ENCODE results near the gene CFAP73. TPM values are rescaled to one million over a fixed set of nuclear protein-coding genes. Genes with fewer than 3 reads are reported as not detected.

Gene CFAP73
- polyA plus RNA-seq, 3 donors: 0.83 to 1.2 (median 1.1) TPM

DNA sequence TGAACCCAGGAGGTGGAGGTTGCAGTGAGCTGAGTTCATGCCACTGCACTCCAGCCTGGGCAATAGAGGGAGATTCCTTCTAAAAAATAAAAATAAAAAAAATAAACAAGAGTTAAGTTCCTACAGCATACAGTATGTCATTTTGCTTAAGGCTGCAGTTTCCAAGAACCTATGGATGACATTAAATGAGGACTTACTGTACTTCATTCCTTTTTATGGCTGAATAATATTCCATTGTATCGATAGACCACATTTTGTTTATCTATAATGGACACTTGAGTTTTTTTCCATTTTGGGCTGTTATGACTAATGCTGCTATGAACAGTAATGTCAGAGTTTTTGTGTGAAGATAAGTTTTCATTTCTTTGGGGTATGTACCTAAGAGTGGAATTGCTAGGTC is 31.4 kb upstream of the CFAP73 start:
- DNase-seq (ENCODE audit: low read depth in 3 of 3, low spot score in 2 of 3): no peak

DNA sequence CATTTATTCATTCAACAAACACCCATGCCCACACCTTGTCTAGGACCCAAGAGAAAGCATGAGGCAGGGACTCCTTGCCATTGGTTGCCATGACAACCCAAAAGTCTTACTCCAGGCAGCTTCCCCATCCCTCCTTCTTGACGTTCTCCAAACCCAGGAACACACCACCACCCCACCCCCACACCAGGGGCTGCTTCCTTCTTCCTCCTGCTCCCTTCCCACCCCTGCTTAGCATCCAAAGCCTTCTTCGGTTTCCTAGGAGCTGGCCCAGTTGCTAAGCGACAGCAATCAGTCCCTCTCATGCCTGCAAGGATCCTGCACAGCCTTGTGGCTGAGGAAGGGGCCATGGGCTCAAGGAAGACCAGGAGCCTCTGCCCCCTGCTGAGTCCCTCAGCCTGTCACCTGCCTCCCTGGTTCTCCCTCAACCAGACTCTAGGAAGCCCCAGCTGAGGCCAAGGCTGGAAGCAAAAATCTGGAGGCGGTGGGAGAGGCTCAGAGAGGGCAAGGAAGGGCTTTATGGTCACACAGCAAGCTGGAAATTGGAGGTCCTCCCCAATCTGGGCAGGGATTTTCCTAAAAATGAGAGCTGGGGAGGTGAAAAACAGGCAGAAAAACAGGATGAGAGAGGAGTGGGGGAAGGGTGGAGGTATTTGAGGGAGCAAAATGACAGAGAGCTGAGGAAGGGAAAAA is 29.4 kb upstream of the CFAP73 start:
- DNase-seq (ENCODE audit: low read depth in 3 of 3, low spot score in 2 of 3): no peak

DNA sequence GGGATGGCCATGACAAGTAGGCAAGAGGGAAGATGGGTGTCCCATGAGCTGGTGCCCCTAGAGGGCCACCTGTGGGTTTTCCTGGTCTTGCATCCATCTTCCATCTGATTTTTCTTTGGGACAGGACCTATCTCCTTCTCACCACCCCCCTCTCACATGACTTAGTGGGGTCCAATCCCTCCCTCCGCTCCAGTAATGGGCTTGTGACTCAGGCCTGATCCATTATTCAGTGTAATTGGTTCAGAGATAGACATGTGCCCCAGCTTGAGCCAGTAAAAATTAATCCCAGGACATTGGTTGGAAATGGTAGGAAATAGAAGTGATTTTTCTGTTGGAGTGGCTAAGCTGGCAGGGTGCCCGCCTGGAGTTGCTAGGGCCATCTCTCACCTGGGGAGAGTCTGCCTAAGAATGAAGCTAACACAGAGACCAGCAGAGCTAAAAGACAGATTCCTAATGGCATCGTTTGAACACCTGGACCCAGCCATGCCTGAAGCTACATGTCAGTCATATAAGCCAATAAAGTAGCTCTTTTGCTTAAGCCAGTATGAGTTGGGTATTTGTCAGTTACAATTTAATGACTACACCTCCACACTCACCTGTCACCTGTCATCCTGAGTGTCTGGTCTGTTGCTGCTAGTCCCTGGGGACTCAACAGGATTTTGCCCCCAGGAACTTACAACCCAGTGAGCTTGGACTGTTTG is 28.7 kb upstream of the CFAP73 start:
- DNase-seq (ENCODE audit: low read depth in 3 of 3, low spot score in 2 of 3): no peak

DNA sequence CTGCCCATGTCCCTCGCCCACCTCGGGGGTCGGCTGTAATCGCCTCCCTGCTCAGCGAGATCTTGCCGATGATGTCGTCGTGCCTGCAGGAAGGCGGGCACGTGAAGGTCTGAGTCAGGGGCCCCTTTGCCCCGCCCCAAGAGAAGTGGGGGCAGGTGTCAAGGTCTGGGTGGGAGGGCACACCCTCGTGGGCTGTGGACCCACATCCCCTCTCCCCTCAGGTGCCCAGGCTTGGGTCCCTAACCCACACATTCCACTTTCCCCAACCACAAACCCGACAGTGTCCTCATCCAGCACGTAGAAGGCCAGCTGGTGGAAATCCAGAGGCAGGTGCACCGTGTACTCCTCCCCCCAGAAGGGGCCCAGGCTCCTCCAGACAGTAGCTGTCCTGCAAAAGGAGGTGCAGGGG is 21.7 kb upstream of the CFAP73 start:
- no peak for DNase-seq (ENCODE audit: low read depth in 3 of 3, low spot score in 2 of 3)

DNA sequence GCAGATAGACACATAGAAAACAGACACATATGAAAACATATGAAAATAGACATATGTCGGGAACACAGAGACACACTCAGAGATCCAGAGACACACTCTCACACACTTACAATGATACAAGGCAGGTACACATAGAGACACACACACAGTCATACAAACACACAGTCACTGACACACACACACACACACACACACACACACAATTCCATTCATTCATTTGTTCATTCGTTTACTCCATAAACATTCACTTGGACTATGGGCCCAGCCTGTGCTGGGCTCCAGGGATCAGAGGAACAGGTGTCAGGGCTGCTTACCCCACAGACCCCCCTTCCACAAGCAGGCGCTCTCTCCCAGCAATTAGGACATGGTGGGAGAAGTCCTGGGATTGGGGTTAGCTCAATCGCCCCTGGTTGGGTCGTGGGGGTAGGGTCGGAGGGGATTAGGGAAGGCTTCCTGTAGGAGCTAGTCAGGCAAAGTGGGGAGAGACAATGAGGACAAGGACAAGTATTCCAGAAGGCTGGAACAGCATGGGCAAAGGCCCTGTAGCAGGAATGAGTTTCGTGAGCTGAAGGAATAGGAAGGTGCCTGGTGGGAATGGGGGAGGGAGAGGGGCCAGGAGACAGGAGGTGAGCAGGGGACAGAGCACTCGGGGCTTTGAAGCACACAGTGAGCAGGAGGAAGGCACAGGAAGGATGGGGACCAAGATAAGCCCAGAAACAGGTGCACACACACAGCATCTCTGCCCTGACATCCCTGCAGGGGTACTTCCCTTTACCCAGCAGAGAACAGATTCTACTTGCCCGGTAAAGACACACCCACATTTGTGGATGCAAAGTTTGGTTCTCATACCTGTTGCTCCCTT is 20.5 kb upstream of the CFAP73 start:
- no peak for DNase-seq (ENCODE audit: low read depth in 3 of 3, low spot score in 2 of 3)

DNA sequence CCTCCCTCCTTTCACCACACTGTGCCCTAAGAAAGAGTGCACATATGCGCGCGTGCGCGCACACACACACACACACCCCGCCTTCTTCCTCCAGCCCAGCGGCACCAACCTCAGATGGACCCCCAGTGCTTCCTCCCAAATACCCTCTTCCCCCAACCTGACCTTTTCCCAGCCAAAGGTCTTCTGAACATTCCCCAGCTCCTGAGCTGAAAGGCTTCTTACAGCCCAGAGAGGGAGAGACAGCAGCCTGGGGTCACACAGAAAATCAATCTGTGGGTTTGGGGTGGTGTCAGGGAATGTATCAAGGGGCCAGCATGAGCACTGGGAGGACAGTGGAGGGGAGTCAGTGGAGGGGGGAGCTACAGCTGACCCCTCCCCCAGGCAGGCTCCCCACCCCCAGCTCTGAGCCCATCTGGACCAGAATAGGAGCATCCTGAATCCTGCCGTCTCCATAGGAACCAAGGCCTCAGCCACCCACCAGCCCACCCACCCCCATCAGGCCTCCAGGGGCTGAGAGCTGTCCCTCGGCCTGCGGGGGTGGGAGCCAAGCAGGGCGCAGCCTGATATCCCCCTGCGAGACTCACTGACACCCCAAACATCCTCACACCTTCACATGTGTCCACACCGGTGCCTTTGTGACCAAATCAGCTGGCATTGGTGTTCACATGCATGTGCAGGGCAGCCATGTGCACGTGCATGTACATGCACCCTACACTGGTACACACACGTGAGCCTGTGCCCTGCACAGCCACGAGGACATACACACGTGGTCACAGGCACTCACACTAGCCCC is 19.7 kb upstream of the CFAP73 start:
- DNase-seq (ENCODE audit: low read depth in 3 of 3, low spot score in 2 of 3): no peak

DNA sequence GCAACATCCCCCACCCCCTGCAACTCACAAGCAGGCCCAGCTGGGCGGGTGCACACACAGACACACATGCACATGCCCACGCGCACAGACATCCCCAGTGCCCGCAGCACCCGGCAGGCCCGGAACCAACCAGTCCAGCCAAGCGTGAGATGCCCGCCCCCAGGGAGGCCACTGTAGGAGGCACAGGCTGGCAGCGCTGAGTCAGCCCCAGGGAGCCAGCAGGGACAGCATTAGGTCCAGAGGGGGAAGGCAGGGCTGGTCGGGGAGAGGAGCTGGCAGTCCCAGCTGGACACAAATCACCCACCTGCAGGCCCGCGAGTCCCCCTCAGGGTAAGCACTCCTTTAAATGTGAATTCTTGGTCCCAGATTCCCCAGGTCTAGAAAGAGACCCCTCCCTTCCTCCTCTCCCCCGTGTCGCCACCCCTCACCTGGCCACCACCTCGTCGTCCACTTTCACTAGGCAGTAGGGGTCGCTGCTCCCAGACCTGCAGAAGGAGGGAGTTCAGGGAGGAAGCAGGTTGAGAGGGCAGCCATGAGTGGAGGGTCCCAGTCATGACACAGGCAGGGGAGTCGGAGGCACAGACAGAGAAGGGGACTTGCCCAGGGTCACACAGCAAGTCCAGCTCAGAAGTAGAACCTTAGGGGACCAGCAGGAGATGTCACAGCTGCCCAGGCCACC is 18.9 kb upstream of the CFAP73 start:
- DNase-seq (ENCODE audit: low read depth in 3 of 3, low spot score in 2 of 3): no peak

DNA sequence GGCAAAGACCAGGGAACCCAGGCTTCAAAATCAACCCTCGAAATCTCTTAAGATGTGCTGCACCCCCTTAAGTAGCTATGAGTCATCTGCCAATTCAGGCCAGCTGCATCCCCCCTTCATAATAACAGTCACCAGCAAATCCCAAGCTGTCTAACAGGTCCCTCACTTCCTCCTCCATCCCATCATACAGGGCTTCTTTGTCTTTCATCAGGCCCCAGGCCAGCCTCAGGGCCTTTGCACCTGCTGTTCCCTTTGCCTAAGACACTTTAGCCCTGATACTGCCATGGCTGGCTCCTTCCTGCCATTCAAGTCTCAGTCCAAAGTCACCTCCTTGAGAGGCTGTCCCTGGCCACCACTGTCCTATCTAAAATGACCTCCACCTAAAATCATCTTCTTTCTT is 18.0 kb upstream of the CFAP73 start:
- no peak for DNase-seq (ENCODE audit: low read depth in 3 of 3, low spot score in 2 of 3)

DNA sequence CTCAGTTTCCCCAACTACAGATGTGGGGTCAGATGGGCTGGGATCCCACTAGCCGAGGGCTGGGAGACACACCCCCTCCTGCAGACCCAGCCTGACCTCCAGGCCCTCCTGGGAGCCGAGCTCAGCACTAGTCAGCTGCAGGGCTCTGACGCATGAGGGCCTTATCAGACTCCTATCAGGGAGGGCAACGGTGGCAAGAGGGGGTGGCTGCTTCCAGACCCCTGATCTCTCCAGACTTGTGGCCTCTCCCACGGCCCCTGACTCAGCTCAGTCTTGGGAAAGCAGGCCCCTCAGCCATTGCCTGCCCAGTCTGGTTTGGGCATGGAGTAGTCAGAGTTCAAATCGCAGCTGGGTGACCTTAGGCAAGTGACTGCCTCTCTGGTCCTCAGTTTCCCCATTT is 16.5 kb upstream of the CFAP73 start:
- no peak for DNase-seq (ENCODE audit: low read depth in 3 of 3, low spot score in 2 of 3)

DNA sequence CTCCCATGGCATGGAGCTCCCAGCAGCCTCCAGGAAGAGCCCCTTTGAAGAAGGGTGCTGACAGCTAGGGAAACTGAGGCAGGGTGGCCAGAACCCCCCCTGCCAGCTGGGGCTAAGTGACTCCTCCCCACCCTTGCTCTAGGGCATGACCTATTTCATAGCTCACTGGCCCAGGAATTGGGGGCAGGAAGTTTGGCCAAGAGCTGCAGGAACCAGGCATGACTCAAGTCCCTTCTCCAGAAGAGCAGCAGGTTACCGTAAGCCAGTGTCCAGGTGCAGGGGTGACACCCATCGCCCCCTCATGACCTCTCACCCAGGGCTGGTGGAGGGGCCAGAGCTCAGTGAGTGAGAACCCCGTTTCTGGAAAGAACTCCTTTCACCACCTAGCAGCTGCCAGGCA is 15.9 kb upstream of the CFAP73 start:
- no peak for DNase-seq (ENCODE audit: low read depth in 3 of 3, low spot score in 2 of 3)

DNA sequence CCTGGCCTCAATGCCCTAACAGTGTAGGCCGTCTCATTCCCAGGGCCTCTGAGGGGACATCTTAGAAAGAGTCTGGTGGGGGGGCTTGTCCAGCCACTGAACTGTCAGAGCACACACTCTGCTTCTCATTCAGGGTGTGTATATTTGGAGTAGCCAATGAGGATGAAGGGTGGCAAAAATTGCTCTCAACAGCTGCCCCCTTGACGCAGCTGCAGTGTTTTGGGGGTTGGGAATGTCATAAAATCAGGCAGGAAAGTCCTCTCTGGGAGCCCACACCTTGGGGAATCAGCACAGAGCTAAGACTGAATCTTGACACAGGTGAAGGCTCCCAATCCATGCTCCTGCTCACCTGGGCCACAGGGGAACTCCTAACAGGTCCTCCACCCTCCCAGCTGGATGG is 15.5 kb upstream of the CFAP73 start:
- no peak for DNase-seq (ENCODE audit: low read depth in 3 of 3, low spot score in 2 of 3)

DNA sequence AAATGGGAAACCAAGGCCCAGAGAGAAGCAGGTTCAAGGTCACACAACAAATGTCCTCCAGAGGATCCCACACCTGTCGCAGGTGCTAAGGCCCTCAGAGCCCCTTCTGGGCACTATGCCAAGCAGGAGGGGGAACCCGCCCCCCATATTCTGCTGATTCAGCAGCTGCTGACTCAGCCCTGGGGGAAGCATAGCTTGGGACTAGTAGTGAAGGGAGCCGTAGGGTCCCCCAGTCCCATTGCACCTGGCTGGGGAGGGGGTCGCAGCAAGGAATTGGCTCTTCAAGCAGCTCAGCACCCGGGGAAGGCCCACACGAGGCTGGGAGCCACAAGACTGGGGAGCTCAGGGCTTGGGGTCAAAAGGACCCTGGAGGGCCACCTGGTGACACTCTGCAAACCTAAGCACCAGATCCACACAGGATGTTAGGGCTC is 15.0 kb upstream of the CFAP73 start:
- no peak for DNase-seq (ENCODE audit: low read depth in 3 of 3, low spot score in 2 of 3)

DNA sequence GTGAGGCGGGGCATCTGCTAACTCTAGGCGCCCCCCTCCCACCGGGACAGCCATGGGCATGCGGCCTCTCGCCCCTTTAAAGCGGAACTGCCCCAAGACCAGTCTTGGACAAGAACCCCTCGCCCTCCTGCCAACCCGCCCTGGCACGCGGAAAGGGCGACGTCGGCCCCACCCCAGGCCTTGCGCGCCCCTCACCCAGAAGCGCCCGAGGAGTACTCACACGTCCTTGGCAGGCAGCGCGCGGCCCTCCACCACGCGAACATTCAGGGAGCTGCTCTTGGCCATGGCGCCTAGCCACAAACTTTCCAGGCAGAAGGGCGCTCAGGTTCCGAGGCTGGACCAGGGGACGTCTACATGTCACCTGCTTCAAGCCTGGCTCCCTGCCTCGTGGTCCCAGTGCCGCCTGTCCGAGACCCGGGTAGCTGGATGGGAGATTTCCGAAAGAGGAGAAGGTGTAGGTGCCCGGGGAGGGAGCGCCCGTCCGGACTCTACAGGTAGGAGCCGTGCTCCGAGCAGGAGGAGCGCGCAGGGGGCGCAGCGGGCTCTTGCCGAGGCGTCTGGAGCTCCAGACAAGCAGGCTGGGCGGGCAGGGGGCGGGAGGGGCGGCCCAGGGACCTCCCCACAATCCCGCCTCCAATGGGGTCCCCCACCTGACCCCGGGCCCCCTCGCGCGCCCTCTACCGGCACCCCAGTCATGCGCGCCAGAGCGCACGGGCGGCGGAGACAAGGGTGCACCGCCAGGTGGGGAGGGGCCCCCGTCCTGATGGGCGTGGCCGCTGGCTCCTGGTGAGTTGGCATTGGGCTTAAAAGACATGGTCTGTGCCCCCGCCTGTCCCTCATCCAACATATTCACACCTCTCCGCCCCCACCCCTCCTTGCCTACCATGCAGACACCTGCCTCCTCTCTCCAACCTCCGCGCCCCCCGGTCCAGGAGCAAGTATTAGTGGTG is 14.1 kb upstream of the CFAP73 start, which contains the start of gene RASAL1:
RASAL1 (minus strand) TSS at position 584 of the 950 bp plus-strand sequence; CDS start at position 285, 299 bp downstream.
- no peak for DNase-seq (ENCODE audit: low read depth in 3 of 3, low spot score in 2 of 3)

DNA sequence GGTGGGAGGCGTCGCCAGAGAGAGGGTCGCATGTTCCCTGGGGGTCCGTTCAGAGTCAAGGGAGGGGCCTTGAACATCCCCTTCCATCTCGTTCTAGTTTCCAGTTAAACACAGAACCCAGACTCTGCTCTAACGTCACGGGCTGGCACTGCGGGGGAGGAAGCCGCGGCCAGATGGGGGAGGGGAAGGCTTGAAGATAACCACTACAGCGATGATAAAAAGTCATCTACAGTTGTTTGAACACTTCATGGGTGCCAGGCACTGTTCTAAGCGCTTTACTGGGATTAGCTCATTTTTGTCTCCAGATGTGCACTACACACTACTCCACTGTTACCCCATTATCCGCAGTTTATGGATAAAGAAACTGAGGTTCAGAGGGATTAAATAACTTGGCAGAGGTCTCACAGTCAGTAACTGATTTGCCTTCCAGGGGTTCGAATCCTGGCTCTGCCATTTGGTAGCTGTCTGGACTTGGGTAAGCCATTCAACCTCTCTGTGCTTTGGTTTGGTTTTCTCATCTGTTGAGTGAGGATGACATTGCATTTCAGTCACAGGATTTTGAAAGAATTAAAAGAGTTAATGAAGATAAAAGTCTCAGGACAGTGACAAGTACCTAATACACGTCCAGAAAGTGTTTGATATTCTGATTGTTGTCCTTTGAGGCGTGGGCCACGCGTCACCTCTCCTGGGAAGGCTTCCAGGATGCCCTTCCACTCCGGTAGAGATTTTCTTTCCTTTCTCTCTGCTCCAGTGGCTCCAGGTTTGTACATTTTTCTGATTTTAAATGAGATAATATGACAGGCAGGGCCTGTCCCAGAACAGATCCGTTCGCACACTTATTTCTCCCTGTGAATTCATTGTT is 13.2 kb upstream of the CFAP73 start:
- no peak for DNase-seq (ENCODE audit: low read depth in 3 of 3, low spot score in 2 of 3)

DNA sequence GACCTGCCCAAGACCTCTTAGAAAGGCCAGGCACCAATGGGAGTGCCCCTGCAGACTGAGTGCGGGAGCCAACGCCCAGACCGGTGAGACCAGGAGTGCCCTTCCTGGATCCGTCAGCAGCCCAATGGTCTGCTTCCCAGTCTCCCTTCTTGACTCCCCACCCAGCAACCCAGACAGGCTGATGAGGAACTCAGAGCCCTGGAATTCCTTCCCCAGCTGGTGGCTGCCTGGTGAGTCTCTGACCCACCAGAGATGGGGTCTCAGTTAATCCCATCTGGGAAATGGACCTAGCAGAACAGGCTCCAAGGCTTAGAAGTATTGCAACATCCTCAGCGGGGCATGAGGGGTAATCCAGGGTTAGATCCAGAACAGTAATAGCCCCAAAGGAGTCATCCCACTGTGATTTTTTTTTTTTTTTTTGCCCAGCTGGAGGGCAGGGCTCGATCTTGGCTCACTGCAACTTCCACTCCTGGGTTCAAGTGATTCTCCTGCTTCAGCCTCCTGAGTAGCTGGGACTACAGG is 12.5 kb upstream of the CFAP73 start:
- no peak for DNase-seq (ENCODE audit: low read depth in 3 of 3, low spot score in 2 of 3)

DNA sequence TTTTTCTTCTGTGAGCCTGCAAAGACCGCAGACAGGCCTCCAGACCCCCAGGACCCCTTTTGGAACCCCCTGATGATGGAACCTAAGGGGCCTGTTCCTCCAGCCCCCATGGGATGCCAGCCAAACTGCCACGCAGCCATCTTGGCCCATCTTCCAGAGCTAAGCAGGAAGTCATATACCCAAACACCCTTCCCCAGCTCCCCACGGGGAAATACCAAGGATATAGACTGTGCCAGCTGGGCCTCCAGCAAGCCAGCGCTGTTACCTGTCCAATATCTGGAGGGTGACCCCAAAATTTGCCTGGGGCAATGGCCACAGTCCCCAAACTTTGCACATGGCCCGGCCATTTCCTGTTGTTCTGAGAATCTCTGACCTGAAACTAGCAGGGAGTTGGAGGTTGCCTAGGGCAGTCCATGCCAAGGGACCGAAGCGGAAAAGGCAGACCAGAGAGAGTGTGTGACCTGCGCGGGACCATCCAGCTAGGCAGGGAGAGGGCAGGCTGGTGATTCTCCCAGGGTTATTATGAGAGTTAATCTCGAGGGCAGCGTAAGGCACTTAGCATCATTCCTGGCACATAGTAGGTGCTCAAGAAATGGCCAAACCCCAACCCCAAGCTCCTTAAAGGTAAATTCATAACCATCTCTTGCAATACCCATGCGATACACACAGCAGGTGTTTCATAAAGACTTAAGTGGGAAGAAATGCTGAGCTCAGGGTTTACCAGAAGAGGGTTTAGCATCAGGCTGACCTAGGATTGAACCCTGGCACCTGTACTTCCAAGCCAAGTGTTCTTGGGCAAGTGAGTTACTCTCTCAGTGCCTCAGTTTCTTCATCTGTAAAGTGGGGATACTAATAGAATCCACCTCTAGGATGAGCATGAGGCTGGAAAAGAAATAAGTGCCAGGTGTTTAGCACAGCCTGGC is 11.4 kb upstream of the CFAP73 start:
- no peak for DNase-seq (ENCODE audit: low read depth in 3 of 3, low spot score in 2 of 3)

DNA sequence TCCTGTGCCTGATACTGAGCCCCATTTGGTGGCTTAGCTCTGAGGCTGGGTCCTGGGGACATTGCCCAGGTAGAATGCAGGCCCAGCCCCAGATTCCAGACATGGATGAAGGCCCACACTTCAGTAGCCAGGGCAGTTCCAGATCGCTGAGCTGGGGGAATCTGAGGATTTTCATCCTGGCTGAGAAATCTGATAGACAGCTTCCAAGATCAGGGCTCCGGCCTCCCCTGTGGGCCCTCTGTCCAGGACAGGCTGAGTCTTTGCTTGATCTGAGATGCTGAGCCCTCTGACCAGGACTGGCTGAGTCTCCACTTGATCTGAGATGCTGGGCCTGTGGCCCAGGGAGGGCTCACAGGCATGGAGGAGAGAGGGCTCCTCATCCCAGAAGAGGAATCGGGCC is 10.7 kb upstream of the CFAP73 start:
- DNase-seq (ENCODE audit: low read depth in 3 of 3, low spot score in 2 of 3): no peak

All from right renal cortex interstitium (tissue), 3 donors.